ENCODE results near the gene SLC31A1. TPM values are rescaled to one million over a fixed set of nuclear protein-coding genes. Genes with fewer than 3 reads are reported as not detected.

SLC31A1 gene
- total and polyA plus RNA-seq, 2 of the 13 experiments (the other 11 are each of a cell fraction or from before 2014, with no cell fraction given) = 62.9 to 70.0 TPM

DNA sequence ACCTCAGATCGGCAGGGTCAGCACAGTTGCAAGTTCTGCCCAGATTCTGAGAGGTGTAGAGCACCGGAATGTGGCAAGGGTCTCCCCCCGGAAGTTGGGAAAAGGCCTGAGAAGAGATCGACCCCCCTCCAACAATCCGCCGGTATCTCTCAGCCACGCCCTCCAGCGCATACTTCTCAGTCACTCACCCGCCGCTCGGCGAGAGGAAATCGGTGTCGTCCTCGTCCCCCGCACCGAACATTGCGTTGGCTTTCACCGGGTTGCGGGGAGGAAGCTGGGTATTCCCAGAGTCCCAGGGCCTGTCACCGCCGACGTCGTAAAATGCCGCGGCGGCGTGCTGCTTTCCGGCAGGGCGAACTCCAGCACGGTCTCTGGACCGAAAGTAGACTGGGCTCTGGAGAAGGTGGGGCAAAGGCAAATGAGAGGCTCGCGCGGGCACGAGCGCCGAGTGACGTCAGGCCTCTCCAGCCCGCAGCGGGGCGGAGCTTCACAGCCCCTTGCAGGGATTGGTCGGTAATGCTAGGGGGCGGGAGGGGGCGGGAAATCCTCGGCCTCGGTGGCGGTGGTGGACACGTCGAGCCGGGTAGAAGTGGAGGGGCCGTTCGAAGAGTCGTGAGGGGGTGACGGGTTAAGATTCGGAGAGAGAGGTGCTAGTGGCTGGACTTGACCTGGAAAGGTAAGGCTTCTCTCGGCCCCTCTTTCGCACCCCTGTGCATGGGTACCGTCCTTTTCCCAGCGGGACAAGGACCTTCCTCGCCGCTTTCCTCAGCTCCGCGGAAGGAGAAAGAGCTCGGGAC is at the start of gene SLC31A1, which contains the start of gene FKBP15 (continued):
- TF ChIP-seq, protein P1, sequence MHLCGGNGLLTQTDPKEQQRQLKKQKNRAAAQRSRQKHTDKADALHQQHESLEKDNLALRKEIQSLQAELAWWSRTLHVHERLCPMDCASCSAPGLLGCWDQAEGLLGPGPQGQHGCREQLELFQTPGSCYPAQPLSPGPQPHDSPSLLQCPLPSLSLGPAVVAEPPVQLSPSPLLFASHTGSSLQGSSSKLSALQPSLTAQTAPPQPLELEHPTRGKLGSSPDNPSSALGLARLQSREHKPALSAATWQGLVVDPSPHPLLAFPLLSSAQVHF (CRISPR knock-in tag; IDR thresholded peaks at IDR 0.05) = no peak
- TF ChIP-seq, protein P2, sequence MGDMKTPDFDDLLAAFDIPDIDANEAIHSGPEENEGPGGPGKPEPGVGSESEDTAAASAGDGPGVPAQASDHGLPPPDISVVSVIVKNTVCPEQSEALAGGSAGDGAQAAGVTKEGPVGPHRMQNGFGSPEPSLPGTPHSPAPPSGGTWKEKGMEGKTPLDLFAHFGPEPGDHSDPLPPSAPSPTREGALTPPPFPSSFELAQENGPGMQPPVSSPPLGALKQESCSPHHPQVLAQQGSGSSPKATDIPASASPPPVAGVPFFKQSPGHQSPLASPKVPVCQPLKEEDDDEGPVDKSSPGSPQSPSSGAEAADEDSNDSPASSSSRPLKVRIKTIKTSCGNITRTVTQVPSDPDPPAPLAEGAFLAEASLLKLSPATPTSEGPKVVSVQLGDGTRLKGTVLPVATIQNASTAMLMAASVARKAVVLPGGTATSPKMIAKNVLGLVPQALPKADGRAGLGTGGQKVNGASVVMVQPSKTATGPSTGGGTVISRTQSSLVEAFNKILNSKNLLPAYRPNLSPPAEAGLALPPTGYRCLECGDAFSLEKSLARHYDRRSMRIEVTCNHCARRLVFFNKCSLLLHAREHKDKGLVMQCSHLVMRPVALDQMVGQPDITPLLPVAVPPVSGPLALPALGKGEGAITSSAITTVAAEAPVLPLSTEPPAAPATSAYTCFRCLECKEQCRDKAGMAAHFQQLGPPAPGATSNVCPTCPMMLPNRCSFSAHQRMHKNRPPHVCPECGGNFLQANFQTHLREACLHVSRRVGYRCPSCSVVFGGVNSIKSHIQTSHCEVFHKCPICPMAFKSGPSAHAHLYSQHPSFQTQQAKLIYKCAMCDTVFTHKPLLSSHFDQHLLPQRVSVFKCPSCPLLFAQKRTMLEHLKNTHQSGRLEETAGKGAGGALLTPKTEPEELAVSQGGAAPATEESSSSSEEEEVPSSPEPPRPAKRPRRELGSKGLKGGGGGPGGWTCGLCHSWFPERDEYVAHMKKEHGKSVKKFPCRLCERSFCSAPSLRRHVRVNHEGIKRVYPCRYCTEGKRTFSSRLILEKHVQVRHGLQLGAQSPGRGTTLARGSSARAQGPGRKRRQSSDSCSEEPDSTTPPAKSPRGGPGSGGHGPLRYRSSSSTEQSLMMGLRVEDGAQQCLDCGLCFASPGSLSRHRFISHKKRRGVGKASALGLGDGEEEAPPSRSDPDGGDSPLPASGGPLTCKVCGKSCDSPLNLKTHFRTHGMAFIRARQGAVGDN (CRISPR knock-in tag; IDR thresholded peaks at IDR 0.05) = peak; percentile 89
- TF ChIP-seq, protein P3, sequence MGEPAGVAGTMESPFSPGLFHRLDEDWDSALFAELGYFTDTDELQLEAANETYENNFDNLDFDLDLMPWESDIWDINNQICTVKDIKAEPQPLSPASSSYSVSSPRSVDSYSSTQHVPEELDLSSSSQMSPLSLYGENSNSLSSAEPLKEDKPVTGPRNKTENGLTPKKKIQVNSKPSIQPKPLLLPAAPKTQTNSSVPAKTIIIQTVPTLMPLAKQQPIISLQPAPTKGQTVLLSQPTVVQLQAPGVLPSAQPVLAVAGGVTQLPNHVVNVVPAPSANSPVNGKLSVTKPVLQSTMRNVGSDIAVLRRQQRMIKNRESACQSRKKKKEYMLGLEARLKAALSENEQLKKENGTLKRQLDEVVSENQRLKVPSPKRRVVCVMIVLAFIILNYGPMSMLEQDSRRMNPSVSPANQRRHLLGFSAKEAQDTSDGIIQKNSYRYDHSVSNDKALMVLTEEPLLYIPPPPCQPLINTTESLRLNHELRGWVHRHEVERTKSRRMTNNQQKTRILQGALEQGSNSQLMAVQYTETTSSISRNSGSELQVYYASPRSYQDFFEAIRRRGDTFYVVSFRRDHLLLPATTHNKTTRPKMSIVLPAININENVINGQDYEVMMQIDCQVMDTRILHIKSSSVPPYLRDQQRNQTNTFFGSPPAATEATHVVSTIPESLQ (CRISPR knock-in tag; conservative IDR thresholded peaks at IDR 0.05) = no peak
- TF ChIP-seq SATB2 (CRISPR knock-in tag; IDR thresholded peaks at IDR 0.05) = no peak
- 0 out of 2 replicates have a peak, but pooled peaks have one; percentile 23 for TF ChIP-seq SMAD1 (CRISPR knock-in tag; IDR thresholded peaks at IDR 0.05; ENCODE audit: borderline replicate concordance, low read depth)
- peak; percentile 60 for TF ChIP-seq XRCC5 (optimal IDR thresholded peaks at IDR 0.05; ENCODE audit: low read length)
- no peak; the same call in 1 of the 2 replicates for TF ChIP-seq MIER2 (CRISPR knock-in tag; IDR thresholded peaks at IDR 0.05)
- no peak for TF ChIP-seq U2AF1 (optimal IDR thresholded peaks at IDR 0.05; ENCODE audit: low read depth, low read length)
- TF ChIP-seq EEA1 (CRISPR knock-in tag; IDR thresholded peaks at IDR 0.05; ENCODE audit: borderline replicate concordance) = no peak
- peak; percentile 87 for TF ChIP-seq ZNF143 (CRISPR knock-in tag; IDR thresholded peaks at IDR 0.05)
- TF ChIP-seq, protein P4, sequence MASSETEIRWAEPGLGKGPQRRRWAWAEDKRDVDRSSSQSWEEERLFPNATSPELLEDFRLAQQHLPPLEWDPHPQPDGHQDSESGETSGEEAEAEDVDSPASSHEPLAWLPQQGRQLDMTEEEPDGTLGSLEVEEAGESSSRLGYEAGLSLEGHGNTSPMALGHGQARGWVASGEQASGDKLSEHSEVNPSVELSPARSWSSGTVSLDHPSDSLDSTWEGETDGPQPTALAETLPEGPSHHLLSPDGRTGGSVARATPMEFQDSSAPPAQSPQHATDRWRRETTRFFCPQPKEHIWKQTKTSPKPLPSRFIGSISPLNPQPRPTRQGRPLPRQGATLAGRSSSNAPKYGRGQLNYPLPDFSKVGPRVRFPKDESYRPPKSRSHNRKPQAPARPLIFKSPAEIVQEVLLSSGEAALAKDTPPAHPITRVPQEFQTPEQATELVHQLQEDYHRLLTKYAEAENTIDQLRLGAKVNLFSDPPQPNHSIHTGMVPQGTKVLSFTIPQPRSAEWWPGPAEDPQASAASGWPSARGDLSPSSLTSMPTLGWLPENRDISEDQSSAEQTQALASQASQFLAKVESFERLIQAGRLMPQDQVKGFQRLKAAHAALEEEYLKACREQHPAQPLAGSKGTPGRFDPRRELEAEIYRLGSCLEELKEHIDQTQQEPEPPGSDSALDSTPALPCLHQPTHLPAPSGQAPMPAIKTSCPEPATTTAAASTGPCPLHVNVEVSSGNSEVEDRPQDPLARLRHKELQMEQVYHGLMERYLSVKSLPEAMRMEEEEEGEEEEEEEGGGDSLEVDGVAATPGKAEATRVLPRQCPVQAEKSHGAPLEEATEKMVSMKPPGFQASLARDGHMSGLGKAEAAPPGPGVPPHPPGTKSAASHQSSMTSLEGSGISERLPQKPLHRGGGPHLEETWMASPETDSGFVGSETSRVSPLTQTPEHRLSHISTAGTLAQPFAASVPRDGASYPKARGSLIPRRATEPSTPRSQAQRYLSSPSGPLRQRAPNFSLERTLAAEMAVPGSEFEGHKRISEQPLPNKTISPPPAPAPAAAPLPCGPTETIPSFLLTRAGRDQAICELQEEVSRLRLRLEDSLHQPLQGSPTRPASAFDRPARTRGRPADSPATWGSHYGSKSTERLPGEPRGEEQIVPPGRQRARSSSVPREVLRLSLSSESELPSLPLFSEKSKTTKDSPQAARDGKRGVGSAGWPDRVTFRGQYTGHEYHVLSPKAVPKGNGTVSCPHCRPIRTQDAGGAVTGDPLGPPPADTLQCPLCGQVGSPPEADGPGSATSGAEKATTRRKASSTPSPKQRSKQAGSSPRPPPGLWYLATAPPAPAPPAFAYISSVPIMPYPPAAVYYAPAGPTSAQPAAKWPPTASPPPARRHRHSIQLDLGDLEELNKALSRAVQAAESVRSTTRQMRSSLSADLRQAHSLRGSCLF (CRISPR knock-in tag; IDR thresholded peaks at IDR 0.05; ENCODE audit: borderline replicate concordance) = 0 out of 2 replicates have a peak, but pooled peaks have one; percentile 42
- TF ChIP-seq, protein P5, sequence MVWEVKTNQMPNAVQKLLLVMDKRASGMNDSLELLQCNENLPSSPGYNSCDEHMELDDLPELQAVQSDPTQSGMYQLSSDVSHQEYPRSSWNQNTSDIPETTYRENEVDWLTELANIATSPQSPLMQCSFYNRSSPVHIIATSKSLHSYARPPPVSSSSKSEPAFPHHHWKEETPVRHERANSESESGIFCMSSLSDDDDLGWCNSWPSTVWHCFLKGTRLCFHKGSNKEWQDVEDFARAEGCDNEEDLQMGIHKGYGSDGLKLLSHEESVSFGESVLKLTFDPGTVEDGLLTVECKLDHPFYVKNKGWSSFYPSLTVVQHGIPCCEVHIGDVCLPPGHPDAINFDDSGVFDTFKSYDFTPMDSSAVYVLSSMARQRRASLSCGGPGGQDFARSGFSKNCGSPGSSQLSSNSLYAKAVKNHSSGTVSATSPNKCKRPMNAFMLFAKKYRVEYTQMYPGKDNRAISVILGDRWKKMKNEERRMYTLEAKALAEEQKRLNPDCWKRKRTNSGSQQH (CRISPR knock-in tag; IDR thresholded peaks at IDR 0.05; ENCODE audit: low read depth) = no peak; the same call in none of the 2 replicates
- TF ChIP-seq MEIS1 (CRISPR knock-in tag; IDR thresholded peaks at IDR 0.05; ENCODE audit: borderline replicate concordance) = 0 out of 2 replicates have a peak, but pooled peaks have one; percentile 59
- peak; percentile 51; the same call in 1 of the 2 replicates for TF ChIP-seq SMAD3 (CRISPR knock-in tag; IDR thresholded peaks at IDR 0.05)
- peak; percentile 63 for TF ChIP-seq GZF1 (CRISPR knock-in tag; IDR thresholded peaks at IDR 0.05)

Measured in HepG2 (cell line).